Measurements from ENCODE around the gene MTIF3.

DNA sequence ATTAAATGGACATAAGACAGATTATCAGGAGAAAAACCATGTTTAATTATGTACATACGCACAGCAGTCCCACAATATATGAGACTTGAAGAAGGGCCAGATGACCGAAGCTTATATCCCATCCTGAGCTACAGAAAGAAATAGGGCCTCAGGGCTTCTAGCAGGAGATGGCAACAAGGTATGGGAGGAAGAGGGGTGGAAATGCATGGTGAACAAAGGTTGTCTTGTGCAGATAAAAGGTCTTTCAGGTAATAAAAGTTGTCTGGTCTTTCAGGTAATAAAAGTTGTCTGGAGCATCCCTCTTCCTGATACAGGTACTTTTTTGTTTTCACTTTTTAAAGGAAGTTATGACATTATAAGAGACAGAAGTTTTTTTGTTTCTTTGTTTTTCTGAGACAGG lies 41.4 kb downstream of the MTIF3 start:
- TF ChIP-seq, protein P1, sequence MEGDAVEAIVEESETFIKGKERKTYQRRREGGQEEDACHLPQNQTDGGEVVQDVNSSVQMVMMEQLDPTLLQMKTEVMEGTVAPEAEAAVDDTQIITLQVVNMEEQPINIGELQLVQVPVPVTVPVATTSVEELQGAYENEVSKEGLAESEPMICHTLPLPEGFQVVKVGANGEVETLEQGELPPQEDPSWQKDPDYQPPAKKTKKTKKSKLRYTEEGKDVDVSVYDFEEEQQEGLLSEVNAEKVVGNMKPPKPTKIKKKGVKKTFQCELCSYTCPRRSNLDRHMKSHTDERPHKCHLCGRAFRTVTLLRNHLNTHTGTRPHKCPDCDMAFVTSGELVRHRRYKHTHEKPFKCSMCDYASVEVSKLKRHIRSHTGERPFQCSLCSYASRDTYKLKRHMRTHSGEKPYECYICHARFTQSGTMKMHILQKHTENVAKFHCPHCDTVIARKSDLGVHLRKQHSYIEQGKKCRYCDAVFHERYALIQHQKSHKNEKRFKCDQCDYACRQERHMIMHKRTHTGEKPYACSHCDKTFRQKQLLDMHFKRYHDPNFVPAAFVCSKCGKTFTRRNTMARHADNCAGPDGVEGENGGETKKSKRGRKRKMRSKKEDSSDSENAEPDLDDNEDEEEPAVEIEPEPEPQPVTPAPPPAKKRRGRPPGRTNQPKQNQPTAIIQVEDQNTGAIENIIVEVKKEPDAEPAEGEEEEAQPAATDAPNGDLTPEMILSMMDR (IDR thresholded peaks at IDR 0.05 in 8 of 11, conservative IDR thresholded peaks at IDR 0.05 in 3 of 11): no peak
- no peak for TF ChIP-seq POLR2AphosphoS5 (IDR thresholded peaks at IDR 0.05)
